ENCODE data around the gene SP140.
A peak's percentile ranks its signal among the peaks of the same experiment; 100 is the strongest.
"Not testable (repeated sequence)": the region's sequence is repeated elsewhere in the genome, so short reads cannot be mapped to it uniquely, and the experiment has no call there.

SP140 gene

GRCh38 chr2:230226051-230226551 lies 565 bp downstream of the SP140 start:
- DNase-seq (ENCODE audit: low spot score): no peak

- no peak for DNase-seq (ENCODE audit: low spot score)
Measured at GRCh38 chr2:230227216-230227615, 1.7 kb downstream of the SP140 start.

DNA sequence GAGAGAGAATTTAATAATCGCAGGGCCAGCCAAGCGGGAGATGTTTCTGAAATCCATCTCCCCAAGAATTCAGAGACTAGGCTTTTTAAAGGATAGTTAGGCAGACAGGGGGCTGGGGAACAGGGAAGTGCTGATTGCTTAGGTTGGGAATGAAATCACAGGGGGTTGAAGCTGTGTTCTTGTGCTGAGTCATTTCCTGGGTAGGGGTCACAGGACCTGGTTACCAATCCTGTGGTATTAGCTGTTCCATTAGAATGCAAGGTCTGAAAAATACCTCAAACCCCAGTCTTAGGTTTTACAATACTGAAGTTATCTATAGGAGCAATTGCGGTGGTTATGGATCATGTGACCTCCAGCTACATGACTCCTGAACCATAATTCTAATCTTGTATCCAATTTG lies 4.6 kb downstream of the SP140 start:
- DNase-seq (ENCODE audit: low spot score): no peak

GRCh38 chr2:230230496-230231200 lies 5.1 kb downstream of the SP140 start:
- DNase-seq (ENCODE audit: low spot score): no peak

DNA sequence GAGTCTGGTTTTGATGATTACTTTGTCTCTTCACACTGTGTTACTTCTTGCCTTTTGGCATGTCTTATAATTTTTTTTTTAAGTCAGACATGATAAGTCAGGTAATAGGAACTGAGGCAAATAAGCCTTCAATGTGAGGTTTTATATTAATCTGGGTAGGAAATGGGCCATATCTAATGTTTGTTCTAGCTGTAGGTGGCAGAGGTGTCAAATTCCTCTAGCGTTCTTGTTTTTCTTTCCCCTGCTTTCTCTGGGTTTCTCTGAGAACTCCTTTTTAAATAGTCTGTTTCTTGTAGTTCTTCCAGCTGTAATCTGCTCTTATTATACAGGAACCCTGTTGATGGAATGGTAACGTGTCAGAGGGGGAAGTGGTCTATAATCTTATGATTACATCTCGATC lies 5.7 kb downstream of the SP140 start:
- no peak for DNase-seq (ENCODE audit: low spot score)

DNA sequence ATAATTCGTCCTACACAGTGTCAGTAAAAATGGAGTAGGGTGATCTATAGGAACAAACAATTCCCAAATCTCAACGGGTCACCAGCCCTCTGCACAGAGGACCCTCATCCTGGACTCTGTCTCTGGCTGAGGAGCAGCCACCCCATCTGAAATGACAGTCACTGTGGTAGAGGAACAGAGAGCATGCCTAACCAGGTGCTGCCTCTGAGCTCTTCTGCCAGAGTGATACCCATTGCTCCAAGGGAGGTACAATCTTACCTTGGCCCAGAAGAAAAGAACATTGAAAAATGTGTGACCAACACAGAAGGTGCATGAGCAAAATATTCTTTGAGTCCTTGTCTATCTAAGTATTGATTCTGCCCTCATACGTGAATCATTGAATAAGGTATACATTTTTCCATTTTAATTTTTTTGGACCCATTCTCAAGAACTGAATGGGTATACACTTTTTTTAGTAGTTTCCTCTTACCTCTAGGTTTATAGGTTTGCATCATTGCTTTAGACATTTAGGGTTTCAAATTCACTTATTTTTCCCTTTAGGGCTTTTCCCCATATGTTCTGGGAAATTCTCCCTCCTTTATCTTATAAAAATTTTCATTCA lies 8.7 kb downstream of the SP140 start:
- DNase-seq (ENCODE audit: low spot score): no peak

GRCh38 chr2:230234845-230235244 lies 9.3 kb downstream of the SP140 start:
- no peak for DNase-seq (ENCODE audit: low spot score)

DNA sequence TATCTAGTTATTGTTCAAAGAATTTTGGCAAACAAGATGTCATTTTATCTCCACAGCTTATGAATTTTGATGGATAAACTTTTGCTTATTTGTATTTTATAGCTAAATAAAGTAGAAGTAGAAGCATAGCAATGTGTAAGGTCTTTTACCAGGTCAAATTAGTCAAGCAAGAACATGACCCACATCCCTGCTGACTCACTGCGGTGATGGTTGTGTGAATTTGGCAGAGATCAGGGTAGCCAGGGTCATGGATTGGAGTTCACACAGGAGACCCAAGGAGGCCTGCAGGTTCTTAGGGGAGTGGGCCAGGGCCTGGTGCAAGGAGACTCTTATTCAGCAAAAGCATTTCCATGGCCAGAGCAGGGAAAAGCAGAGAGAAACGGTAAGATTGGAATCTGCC lies 18.7 kb downstream of the SP140 start:
- no peak for DNase-seq (ENCODE audit: low spot score)

DNA sequence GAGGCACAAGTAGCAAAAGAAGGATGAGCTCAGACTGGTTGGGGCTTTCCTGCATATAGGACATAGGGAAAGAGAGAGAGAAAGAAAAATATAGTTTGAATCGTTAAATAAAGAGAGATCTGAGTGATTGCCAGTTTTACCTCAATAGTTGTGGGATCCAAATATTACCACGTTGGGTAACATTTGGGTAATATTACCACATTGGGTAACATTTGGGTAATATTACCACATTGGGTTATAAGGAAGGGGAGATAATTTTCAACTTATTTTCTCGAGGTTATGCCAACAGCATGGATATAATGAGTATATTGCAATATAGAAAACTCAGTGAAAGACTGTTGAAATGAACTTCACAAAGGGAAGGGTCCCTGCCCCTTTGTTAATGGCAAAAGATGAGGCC lies 20.7 kb downstream of the SP140 start:
- DNase-seq (ENCODE audit: low spot score): no peak

DNA sequence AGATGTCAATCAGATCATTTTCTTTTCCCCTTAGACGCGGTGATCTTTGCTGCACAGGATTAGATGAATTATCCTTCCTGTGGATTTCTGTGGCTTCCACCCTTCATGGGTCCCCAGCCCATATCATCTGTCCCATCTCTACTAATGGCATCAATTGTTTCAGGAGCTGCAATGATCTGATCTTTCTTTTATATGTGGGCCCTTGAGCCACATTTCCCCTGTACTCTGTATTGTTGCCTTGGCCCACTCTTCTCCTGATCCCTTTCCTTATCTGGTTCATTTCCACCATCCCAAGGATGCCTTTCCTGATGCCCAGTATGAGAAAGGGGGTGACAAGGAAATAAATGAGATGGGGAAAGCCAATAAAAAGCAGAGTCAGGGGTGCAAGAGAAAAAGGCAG lies 24.7 kb downstream of the SP140 start:
- DNase-seq (ENCODE audit: low spot score): no peak

- no peak for DNase-seq (ENCODE audit: low spot score)
Measured at GRCh38 chr2:230254152-230254881, 28.8 kb downstream of the SP140 start.

GRCh38 chr2:230256733-230257332 lies 31.3 kb downstream of the SP140 start:
- DNase-seq (ENCODE audit: low spot score): no peak

- no peak for DNase-seq (ENCODE audit: low spot score)
Measured at GRCh38 chr2:230258483-230258882, 32.9 kb downstream of the SP140 start.

GRCh38 chr2:230262246-230262645 lies 36.7 kb downstream of the SP140 start:
- DNase-seq (ENCODE audit: low spot score): no peak

DNA sequence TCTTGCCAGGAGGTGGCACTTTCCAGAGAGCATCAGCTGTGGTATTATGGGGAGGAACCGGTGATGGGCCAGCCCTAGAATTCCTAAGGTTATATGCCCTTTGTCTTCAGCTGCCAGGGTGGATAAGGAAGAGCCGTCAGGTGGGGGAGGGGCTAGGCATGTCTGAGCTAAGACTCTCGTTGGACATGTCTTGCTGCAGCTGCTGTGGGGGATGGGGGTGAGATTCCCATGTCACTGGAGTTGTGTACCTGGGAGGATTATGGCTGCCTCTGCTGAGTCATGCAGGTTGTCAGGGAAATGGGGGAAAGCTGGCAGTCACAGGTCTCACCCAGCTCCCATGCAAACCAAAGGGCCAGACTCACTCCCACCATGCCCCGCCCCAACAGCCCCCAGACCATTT lies 39.4 kb downstream of the SP140 start:
- DNase-seq (ENCODE audit: low spot score): not testable (repeated sequence)

GRCh38 chr2:230266638-230267037 lies 41.1 kb downstream of the SP140 start:
- DNase-seq (ENCODE audit: low spot score): no peak

GRCh38 chr2:230267059-230267458 lies 41.5 kb downstream of the SP140 start:
- DNase-seq (ENCODE audit: low spot score): no peak

DNA sequence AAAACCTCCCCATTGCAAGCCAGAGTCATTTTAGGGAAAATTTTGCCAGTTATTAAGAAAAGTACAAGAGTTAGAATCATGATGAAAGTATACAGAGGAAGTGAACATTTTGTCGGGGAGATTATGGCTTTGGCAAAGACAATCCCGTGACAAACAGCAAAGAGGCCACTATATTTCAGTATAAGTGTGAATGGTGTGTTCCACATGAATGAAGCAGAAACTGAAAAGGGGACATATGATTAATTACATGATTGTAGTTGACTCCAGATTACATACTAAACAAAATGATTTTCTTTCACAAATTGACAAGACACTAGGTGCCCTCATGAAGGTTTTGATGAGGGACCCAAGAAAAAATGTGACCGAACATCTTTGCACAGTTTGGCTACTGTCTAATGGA lies 42.0 kb downstream of the SP140 start:
- DNase-seq (ENCODE audit: low spot score): no peak

- peak; percentile 68 for DNase-seq (ENCODE audit: low spot score)
Measured at GRCh38 chr2:230268606-230269243, 43.2 kb downstream of the SP140 start.

GRCh38 chr2:230269715-230270114 lies 44.2 kb downstream of the SP140 start:
- DNase-seq (ENCODE audit: low spot score): no peak

- no peak for DNase-seq (ENCODE audit: low spot score)
Measured at GRCh38 chr2:230282936-230283335, 57.4 kb downstream of the SP140 start.

- DNase-seq (ENCODE audit: low spot score): no peak
Measured at GRCh38 chr2:230286048-230286447, 60.5 kb downstream of the SP140 start.
